Skin of body (tissue), 2 donors: ENCODE measurements around the gene IMPACT. TPM values are rescaled to one million over a fixed set of nuclear protein-coding genes. Genes with fewer than 3 reads are reported as not detected.

ENCODE experiments used
- DNase-seq: peaks from one replicate; lab custom pipeline; 2025; lab: John Stamatoyannopoulos, UW
- total RNA-seq: library from RNA; depleted of rRNA; stranded (reverse); fragments of >200 nt; gene quantifications from one replicate; pipeline ENCODE4 v1.2.3, GENCODE V29; 2014

IMPACT gene, protein sequence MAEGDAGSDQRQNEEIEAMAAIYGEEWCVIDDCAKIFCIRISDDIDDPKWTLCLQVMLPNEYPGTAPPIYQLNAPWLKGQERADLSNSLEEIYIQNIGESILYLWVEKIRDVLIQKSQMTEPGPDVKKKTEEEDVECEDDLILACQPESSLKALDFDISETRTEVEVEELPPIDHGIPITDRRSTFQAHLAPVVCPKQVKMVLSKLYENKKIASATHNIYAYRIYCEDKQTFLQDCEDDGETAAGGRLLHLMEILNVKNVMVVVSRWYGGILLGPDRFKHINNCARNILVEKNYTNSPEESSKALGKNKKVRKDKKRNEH
- total RNA-seq: 25.4 TPM

- DNase-seq: peak; percentile 72
These were observed at the start of gene IMPACT for GRCh38 chr18:24426398-24427294. IMPACT (plus strand) TSS chr18:24426670; CDS start chr18:24426757, 87 bp downstream.

- DNase-seq: no peak
These were observed 47.9 kb upstream of the IMPACT start for GRCh38 chr18:24378598-24378997.

DNA sequence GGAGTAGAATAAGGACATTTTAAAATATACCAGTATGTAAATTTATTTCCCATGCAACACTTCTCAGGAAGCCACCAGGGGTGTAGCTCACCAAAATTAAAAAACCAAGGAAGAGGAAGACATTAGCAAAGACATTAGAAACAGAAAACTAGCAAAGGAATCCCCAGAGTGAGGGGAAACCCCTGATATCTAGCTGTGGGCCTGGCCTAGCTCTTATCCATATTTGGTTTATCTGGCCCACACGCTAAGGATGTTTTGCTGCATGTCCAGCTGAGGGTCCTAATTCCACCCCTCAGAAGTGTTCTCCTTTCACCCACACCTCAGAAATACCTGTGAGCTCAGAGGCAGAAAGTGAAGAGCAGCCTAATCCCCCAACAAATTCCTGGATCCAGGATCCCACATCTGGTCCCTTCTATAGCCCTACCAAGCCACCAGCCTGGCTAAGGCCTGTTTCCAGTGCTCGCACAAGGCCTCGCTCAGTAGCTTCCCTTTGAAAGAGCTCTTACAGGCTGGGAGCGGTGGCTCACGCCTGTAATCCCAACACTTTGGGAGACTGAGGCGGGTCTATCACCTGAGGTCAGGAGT, 46.2 kb upstream of the IMPACT start:
- no peak for DNase-seq

- DNase-seq: no peak
These were observed 45.3 kb upstream of the IMPACT start for GRCh38 chr18:24381126-24381525.

DNA sequence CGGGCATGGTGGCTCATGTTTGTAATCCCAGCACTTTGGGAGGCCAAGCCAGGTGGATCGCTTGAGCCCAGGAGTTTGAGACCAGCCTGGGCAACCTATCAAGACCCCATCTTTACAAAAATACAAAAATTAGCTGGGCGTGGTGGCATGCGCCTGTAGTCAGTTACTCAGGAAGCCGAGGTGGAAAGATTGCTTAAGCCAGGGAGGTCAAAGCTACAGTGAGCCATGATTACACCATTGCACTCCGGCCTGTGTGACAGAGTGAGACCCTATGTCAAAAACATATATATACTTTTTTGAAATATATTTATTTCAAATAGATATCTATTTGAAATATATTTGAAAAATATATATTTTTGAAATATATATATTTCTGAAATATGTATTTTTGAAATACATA, 39.8 kb upstream of the IMPACT start:
- DNase-seq: no peak

DNA sequence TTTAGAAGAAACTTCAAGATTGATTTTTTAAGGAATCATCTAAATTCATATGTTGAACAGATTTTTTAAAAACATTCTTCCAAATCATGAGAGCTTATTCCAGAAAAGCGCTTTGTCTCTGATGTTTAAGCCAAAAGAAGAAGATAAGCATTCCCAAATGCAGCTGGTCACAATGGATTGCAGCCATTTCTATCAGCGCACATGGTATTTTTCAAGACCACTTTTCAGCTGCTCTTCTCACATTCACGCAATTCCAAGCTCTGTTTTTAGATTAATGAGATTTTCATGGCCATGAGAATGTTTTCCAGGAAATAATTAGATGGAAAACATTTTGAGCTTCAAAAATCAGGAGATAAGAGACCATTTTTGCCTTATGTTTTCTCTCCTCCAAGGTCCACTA, 37.5 kb upstream of the IMPACT start:
- DNase-seq: peak; percentile 83

GRCh38 chr18:24395049-24395795, 31.2 kb upstream of the IMPACT start:
- DNase-seq: peak; percentile 50

DNA sequence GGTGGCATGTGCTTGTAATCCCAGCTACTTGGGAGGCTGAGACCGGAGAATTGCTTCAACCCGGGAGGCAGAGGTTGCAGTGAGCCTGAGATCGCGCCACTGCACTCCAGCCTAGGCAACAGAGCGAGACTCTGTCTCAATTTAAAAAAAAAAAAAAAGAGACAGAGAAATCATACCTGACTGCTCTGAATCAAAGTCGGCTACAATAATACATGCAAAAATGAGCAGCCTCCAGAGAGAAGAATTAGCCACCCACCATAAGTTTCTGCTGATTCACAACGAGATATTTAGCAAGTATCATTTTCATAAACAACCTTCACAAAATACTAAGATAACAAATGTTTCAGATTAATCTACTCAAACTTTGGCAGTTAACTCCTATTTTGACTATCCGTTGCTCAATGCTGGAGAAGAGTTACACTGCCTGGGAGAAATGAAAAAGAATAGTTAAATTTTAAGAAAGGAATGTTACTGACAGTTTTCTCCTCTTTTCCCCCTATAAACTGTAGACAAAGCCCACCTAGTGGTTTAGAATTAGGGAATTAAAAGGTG, 30.3 kb upstream of the IMPACT start:
- DNase-seq: no peak

GRCh38 chr18:24397131-24397693, 29.3 kb upstream of the IMPACT start:
- peak; percentile 92 for DNase-seq

DNA sequence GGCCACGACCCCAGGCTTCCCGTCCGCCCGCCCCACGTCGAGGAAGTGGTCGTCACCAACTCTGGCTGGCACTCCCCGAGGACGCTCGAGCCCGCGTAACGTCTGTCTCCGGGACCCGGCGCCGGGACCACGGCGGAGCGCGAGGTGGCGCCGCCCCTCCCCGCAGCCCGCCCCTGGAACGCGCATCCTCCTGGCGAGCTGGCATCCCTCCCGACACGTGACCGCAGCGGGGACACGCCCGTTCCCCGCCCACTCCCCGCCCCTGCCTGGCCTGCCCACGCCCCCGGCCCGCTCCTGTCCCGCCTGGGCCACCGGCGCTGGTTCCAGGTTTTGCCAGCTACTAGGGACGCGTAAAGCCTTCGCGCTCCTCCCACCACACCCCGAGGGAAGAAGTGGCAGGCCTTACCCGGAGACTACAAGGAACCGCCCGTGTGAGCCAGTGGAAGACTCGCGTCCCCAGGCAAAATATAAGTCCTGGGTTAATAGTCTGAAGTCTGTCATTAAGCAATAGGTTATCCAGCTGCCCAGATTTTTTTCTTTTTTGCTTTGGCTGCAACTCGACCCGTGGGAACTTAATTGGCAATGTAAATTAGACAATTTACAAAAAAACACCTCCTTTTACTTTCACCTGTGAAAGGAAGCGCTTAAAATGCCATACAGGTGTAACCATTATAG, 28.6 kb upstream of the IMPACT start, which contains the start of gene OSBPL1A:
Gene OSBPL1A (minus strand): TSS at position 131 of the 675 bp plus-strand sequence. CDS start 20,291 bp downstream, outside the sequence.
- peak; percentile 91 for DNase-seq

- no peak for DNase-seq
These were observed 27.9 kb upstream of the IMPACT start for GRCh38 chr18:24398540-24398939.

DNA sequence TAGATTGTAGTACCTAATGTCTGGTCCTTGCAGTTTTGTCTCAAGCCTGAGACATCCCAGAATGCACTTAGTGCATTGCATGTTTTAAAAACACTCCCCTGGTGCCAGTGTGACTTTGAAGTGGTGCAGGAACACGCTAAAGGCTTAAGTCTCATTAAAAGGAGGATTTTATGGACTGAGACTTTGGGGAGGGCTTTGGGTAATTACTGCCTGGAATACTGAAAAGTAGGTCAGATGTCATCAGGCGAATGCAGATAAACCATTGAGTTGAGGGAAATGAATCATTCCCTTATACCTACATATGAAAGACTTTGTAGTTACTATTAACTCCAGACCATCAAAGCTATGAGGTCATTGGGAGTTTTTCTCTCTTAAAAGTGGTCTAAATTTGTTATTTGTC, 25.9 kb upstream of the IMPACT start:
- no peak for DNase-seq

- DNase-seq: no peak
These were observed 24.2 kb upstream of the IMPACT start for GRCh38 chr18:24402209-24402785.

- no peak for DNase-seq
These were observed 23.4 kb upstream of the IMPACT start for GRCh38 chr18:24403076-24403475.

DNA sequence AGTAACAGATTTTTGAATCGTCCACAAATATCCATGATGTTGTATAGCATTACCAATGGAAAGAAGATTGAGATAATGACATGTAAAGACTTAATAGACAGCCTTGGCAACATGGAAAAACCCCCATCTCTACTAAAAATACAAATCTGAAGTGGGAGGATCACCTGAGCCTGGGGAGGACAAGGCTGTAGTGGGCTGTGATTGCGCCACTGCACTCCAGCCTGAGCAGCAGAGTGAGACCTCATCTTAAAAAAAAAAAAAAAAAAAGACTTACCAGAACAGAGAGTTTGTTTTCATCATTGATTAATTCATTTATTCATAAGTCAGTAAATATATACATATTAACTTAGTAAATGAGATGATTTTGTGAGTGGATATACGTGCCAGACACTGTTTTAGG, 21.9 kb upstream of the IMPACT start:
- DNase-seq: no peak

DNA sequence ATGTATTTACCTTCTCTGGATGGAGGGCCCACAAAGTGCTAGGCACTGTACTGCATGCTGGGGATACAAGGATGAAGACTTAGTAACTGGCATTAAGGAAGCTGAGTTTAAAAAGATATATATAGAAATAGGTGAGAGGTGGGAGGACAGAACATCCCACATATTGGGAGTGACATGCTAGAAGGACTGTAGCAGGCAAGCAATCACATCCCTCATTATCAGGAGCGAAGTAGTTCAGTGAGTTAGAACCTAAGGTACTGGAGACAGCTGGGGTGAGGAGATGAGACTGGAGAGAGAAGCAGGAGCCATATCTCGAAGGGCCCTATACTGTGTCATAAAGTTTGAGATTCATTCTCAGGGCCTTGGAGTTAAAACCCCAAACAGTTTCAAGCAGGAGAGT, 18.0 kb upstream of the IMPACT start:
- no peak for DNase-seq

DNA sequence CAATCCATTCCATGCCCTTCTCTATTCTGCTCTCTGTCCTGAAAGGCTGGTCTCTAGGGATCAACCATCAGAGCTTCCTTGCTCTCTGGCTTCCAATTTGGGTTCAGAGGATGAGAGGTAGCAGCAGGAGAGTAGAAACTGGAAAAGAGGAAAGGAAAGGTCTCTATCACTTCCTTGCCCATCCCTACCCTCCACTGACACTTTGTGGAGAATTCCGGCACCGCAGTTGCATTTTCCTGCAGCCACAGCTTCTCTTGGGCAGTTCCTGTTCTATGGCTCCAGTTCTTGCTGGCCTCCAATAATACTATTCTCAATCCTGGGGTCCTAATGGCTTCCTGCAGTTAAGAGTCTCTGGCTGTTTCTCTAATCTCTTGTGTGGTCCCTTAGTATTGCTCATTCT, 13.3 kb upstream of the IMPACT start:
- DNase-seq: no peak

DNA sequence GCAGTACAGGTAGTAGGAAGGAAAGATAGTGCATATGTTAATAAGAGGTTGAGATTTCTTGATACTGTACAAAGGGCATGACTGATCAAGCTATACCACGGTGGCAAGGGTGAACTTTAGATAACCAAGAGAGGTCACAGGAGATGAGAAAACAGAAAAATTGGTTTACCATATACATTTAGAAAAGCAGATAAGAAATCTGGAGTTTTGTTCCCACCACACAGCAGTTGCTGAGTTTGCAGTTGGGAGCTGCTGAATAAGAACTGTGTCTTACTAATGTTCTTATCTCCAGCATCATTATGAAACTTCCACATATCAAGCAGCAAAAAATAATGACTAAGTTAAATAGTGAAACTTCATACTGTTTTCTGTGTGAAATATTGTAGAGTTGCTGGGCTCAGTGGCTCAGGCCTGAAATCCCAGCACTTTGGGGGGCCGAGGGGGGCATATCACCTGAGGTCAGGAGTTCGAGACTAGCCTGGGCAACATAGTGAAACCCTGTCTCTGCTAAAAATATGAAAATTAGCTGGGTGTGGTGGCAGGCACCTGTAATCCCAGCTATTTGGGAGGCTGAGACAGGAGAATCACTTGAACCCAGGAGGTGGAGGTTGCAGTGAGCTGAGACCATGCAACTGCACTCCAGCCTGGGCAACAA, 12.0 kb upstream of the IMPACT start:
- DNase-seq: no peak

DNA sequence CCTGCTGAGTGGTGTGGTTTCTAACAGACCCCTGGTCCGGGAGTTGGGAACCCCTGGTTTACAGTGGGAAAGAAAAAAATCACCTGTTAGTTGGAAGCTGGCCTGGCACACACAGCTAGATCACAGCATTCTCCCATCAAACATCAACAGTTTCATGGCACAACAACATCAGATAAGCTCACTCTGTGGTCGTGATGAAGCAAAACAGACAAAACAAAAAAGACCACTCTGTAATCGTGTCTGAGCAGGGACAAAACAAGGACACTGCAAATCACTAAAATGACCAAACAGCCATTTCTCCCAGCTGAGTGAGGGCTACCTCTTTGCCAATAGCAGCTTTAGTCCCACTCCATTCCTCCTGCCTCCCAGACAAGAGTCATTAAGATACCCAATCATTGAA, 9.0 kb upstream of the IMPACT start:
- no peak for DNase-seq
